GM21360 (cell line): ENCODE results near the gene KIAA0513.

ENCODE experiments used
- ATAC-seq: cut with Tn5 transposase; IDR thresholded peaks from one replicate; pipeline ENCODE4 v1.9.1; 2021; ENCODE audit warnings: mild to moderate bottlenecking, moderate library complexity; ENCODE audit not compliant: unreplicated experiment

The KIAA0513 gene

GRCh38 chr16:85004587-85005205 lies 22.9 kb upstream of the KIAA0513 start:
- no peak for ATAC-seq

- no peak for ATAC-seq
Measured at GRCh38 chr16:85005285-85006069, 22.1 kb upstream of the KIAA0513 start.

- no peak for ATAC-seq
Measured at GRCh38 chr16:85006639-85007038, 21.0 kb upstream of the KIAA0513 start.

- ATAC-seq = no peak
Measured at GRCh38 chr16:85007496-85008214, 19.9 kb upstream of the KIAA0513 start.

- ATAC-seq = no peak
Measured at GRCh38 chr16:85008271-85008670, 19.3 kb upstream of the KIAA0513 start.

- no peak for ATAC-seq
Measured at GRCh38 chr16:85010446-85010930, 17.1 kb upstream of the KIAA0513 start.

- peak; percentile 85 for ATAC-seq
Measured at GRCh38 chr16:85010931-85011845, 16.4 kb upstream of the KIAA0513 start, which contains the start of gene ZDHHC7. Gene ZDHHC7, minus strand, starts transcription at chr16:85011535. Its CDS starts 20,917 bp downstream, at chr16:84990618.

GRCh38 chr16:85011846-85012284 lies 15.7 kb upstream of the KIAA0513 start:
- ATAC-seq = no peak

GRCh38 chr16:85014311-85014710 lies 13.3 kb upstream of the KIAA0513 start:
- no peak for ATAC-seq

GRCh38 chr16:85015481-85016187 lies 12.0 kb upstream of the KIAA0513 start:
- no peak for ATAC-seq

- no peak for ATAC-seq
Measured at GRCh38 chr16:85017151-85017550, 10.4 kb upstream of the KIAA0513 start.

- ATAC-seq = no peak
Measured at GRCh38 chr16:85017633-85018032, 10.0 kb upstream of the KIAA0513 start.

GRCh38 chr16:85018529-85019236 lies 8.9 kb upstream of the KIAA0513 start:
- no peak for ATAC-seq

- ATAC-seq = no peak
Measured at GRCh38 chr16:85019659-85020245, 7.8 kb upstream of the KIAA0513 start.

GRCh38 chr16:85025781-85026653 lies 1.6 kb upstream of the KIAA0513 start:
- no peak for ATAC-seq

GRCh38 chr16:85026703-85027102 lies 892 bp upstream of the KIAA0513 start:
- ATAC-seq = no peak

- peak; percentile 11 for ATAC-seq
Measured at GRCh38 chr16:85027958-85028684, 526 bp downstream of the KIAA0513 start.
